HEK293 (cell line): Measurements from ENCODE around the gene OR2G3.

Experiments used
- CTCF ChIA-PET: fragments of 350-600 bp; formaldehyde crosslinking; extraction: SDS; loops from one replicate; lab custom pipeline; 2021; ENCODE audit warnings: antibody characterized with exemption; lab: Yijun Ruan, JAX
- POLR2A ChIA-PET: fragments of 300-600 bp; formaldehyde crosslinking; extraction: SDS; loops from one replicate; lab custom pipeline; 2020; ENCODE audit warnings: antibody characterized with exemption, inconsistent platforms; lab: Yijun Ruan, JAX
- H3K27ac ChIP-seq: fragments of 200-500 bp; sonication (Bioruptor generic); 2 replicates; pipeline ENCODE4 v1.5.1; 2014; ENCODE audit warnings: low read depth, low read length, control low read depth, inconsistent platforms; ENCODE audit errors: extremely low read depth
- H3K36me3 ChIP-seq, 2 experiments: fragments of 200-500 bp in 1 of 2; sonication (Bioruptor generic) in 1 of 2; 1 replicate in 1 of 2; 2 replicates in 1 of 2; pipeline ENCODE4 v1.5.1; 2014 to 2017; ENCODE audit warnings: inconsistent platforms in 2 of 2, low read length in 2 of 2; ENCODE audit not compliant: control insufficient read depth in 2 of 2, insufficient read depth in 1 of 2
- H3K4me1 ChIP-seq: fragments of 200-500 bp; sonication (Bioruptor generic); 2 replicates; pipeline ENCODE4 v1.5.1; 2014; ENCODE audit warnings: mild to moderate bottlenecking, low read length, inconsistent platforms; ENCODE audit not compliant: control insufficient read depth, insufficient read depth
- H3K4me3 ChIP-seq: 2 replicates; pipeline ENCODE4 v1.5.1; 2011; ENCODE audit warnings: low read depth, mild to moderate bottlenecking, control low read depth, low read length, moderate library complexity
- H3K9me3 ChIP-seq: fragments of 200-500 bp; sonication (Bioruptor generic); 2 replicates; pipeline ENCODE4 v1.5.1; 2014; ENCODE audit warnings: low read depth, low read length, inconsistent platforms; ENCODE audit not compliant: control insufficient read depth, insufficient read depth
- BCL11B ChIP-seq: fragments of 450-650 bp; formaldehyde crosslinking; IDR thresholded peaks from 2 replicates; pipeline ENCODE4 v1.5.1; 2016; ENCODE audit warnings: low read depth, missing biosample characterization, missing genetic modification characterization
- KLF7 ChIP-seq: fragments of 450-650 bp; formaldehyde crosslinking; IDR thresholded peaks from 2 replicates; pipeline ENCODE4 v1.5.1; 2016; ENCODE audit warnings: missing biosample characterization, missing genetic modification characterization, borderline replicate concordance
- KLF8 ChIP-seq: fragments of 450-650 bp; formaldehyde crosslinking; IDR thresholded peaks from 2 replicates; pipeline ENCODE4 v1.5.1; 2016; ENCODE audit warnings: missing biosample characterization, missing genetic modification characterization
- ZBTB7A ChIP-seq: fragments of 450-650 bp; formaldehyde crosslinking; IDR thresholded peaks from 2 replicates; pipeline ENCODE4 v1.5.1; 2016; ENCODE audit warnings: low read depth, missing biosample characterization, missing genetic modification characterization
- ZEB2 ChIP-seq: fragments of 450-650 bp; formaldehyde crosslinking; IDR thresholded peaks from 2 replicates; pipeline ENCODE4 v1.5.1; 2016; ENCODE audit warnings: missing biosample characterization, missing genetic modification characterization
- ZNF202 ChIP-seq: fragments of 450-650 bp; formaldehyde crosslinking; IDR thresholded peaks from 2 replicates; pipeline ENCODE4 v1.5.1; 2016; ENCODE audit warnings: missing biosample characterization, missing genetic modification characterization, borderline replicate concordance
- ZNF214 ChIP-seq: fragments of 450-650 bp; formaldehyde crosslinking; IDR thresholded peaks from 2 replicates; pipeline ENCODE4 v1.5.1; 2017; ENCODE audit warnings: missing biosample characterization, mild to moderate bottlenecking, missing genetic modification characterization, borderline replicate concordance
- ZNF239 ChIP-seq: fragments of 450-650 bp; formaldehyde crosslinking; IDR thresholded peaks from 2 replicates; pipeline ENCODE4 v1.5.1; 2016; ENCODE audit warnings: missing biosample characterization, missing genetic modification characterization
- ZNF324 ChIP-seq: fragments of 450-650 bp; formaldehyde crosslinking; IDR thresholded peaks from 2 replicates; pipeline ENCODE4 v1.5.1; 2016; ENCODE audit warnings: missing biosample characterization, missing genetic modification characterization
- ZNF530 ChIP-seq: fragments of 450-650 bp; formaldehyde crosslinking; IDR thresholded peaks from 2 replicates; pipeline ENCODE4 v1.5.1; 2016; ENCODE audit warnings: low read depth, missing biosample characterization, missing genetic modification characterization
- ZNF548 ChIP-seq: fragments of 450-650 bp; formaldehyde crosslinking; IDR thresholded peaks from 2 replicates; pipeline ENCODE4 v1.5.1; 2016; ENCODE audit warnings: missing biosample characterization, missing genetic modification characterization
- ZNF558 ChIP-seq: fragments of 450-650 bp; formaldehyde crosslinking; IDR thresholded peaks from 2 replicates; pipeline ENCODE4 v1.5.1; 2016; ENCODE audit warnings: missing biosample characterization, missing genetic modification characterization
- ZSCAN23 ChIP-seq: fragments of 450-650 bp; formaldehyde crosslinking; IDR thresholded peaks from 2 replicates; pipeline ENCODE4 v1.5.1; 2016; ENCODE audit warnings: missing biosample characterization, missing genetic modification characterization
- TF ChIP-seq, protein P1 (sequence below): fragments of 450-650 bp; formaldehyde crosslinking; IDR thresholded peaks from 2 replicates; pipeline ENCODE4 v1.5.1; 2016; ENCODE audit warnings: missing biosample characterization, missing genetic modification characterization, borderline replicate concordance
- TF ChIP-seq, protein P2 (sequence below): sonication (generic); formaldehyde crosslinking; IDR thresholded peaks from 2 replicates; pipeline ENCODE4 v1.8.1; 2022; ENCODE audit warnings: mild to moderate bottlenecking, moderate library complexity, missing genetic modification reagents
- TF ChIP-seq, protein P3 (sequence below): fragments of 450-650 bp; formaldehyde crosslinking; IDR thresholded peaks from 2 replicates; pipeline ENCODE4 v1.5.1; 2017; ENCODE audit warnings: missing biosample characterization, missing genetic modification characterization
- TF ChIP-seq, protein P4 (sequence below): fragments of 450-650 bp; formaldehyde crosslinking; IDR thresholded peaks from 2 replicates; pipeline ENCODE4 v1.5.1; 2016; ENCODE audit warnings: missing biosample characterization, missing genetic modification characterization

OR2G3 gene

DNA sequence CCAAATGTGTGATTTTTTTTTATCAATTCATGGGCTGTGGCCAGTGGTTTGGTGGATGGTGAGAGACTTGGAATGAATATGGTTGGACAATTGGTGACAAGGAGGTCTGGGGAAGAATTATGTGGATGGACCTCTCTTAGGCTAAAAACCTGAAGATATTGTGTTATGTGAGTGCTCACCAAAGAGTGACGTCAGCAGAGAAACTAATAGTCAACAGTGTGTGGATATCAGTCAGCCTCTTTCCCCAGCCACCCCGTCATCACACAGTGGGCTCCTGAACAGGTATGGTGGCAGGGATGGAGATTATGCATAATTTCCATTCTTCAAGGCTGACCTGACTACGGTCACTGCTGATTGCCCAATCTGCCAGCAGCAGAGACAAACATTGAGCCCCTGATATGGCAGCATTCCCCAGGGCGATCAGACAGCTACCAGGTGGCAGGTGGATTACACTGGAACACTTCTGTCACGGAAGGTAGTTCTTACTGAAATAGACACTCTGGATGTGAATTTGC is 26.4 kb upstream of the OR2G3 start:
- Histone ChIP-seq H3K4me3 (no peak overlapping the region), H3K9me3 (no peaks in the 10 kb centered on the region), H3K4me1 (no peaks in the 10 kb centered on the region), H3K36me3 (no peaks in the 10 kb centered on the region), H3K27ac (no peak overlapping the region)
- ChIA-PET CTCF (no interaction called here), POLR2A (no interaction called here)
- no peak for TF ChIP-seq BCL11B (tag by site-specific recombination)
- TF ChIP-seq ZSCAN23 (tag by site-specific recombination) = no peak
- TF ChIP-seq ZNF548 = no peak
- no peak for TF ChIP-seq KLF7 (tag by site-specific recombination)
- no peak for TF ChIP-seq ZNF202 (tag by site-specific recombination)
- TF ChIP-seq, protein P1, sequence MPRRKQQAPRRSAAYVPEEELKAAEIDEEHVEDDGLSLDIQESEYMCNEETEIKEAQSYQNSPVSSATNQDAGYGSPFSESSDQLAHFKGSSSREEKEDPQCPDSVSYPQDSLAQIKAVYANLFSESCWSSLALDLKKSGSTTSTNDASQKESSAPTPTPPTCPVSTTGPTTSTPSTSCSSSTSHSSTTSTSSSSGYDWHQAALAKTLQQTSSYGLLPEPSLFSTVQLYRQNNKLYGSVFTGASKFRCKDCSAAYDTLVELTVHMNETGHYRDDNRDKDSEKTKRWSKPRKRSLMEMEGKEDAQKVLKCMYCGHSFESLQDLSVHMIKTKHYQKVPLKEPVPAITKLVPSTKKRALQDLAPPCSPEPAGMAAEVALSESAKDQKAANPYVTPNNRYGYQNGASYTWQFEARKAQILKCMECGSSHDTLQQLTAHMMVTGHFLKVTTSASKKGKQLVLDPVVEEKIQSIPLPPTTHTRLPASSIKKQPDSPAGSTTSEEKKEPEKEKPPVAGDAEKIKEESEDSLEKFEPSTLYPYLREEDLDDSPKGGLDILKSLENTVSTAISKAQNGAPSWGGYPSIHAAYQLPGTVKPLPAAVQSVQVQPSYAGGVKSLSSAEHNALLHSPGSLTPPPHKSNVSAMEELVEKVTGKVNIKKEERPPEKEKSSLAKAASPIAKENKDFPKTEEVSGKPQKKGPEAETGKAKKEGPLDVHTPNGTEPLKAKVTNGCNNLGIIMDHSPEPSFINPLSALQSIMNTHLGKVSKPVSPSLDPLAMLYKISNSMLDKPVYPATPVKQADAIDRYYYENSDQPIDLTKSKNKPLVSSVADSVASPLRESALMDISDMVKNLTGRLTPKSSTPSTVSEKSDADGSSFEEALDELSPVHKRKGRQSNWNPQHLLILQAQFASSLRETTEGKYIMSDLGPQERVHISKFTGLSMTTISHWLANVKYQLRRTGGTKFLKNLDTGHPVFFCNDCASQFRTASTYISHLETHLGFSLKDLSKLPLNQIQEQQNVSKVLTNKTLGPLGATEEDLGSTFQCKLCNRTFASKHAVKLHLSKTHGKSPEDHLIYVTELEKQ (tag by site-specific recombination) = no peak
- no peak for TF ChIP-seq ZNF239 (tag by site-specific recombination)

DNA sequence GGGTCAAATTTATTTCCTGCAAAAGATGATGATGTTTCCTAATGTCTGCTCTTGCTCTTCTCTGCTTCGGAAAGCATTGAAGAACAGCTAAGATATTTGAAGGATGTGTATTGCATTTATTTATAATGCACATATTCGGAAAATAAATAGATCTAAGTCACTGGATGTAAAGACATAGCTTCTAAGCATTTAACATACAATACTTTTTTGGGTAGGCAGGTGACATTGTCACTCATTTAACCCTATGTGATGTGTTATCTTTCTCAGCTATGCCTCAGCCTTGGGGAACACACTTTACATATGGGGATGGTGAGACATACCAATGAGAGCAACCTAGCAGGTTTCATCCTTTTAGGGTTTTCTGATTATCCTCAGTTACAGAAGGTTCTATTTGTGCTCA is 17.3 kb upstream of the OR2G3 start, which contains the start of gene OR2G2:
Gene OR2G2 (plus strand): TSS at position 301 of the 400 bp plus-strand sequence. CDS start 0 bp downstream, at position 301.
- ChIA-PET POLR2A (no interaction called here), CTCF (interaction anchor here (0.7 kb wide), 1 partner anchor 153 kb away, joined by 3 read pairs; no protein-coding TSS in a partner anchor)
- H3K27ac ChIP-seq = no peak within 1 kb of the TSS
- no peaks in the 10 kb centered on the region for H3K9me3 ChIP-seq
- no peaks in the 10 kb centered on the region for H3K4me1 ChIP-seq
- no peaks in the 10 kb centered on the region for H3K36me3 ChIP-seq
- TF ChIP-seq ZNF214 = no peak
- TF ChIP-seq, protein P2, sequence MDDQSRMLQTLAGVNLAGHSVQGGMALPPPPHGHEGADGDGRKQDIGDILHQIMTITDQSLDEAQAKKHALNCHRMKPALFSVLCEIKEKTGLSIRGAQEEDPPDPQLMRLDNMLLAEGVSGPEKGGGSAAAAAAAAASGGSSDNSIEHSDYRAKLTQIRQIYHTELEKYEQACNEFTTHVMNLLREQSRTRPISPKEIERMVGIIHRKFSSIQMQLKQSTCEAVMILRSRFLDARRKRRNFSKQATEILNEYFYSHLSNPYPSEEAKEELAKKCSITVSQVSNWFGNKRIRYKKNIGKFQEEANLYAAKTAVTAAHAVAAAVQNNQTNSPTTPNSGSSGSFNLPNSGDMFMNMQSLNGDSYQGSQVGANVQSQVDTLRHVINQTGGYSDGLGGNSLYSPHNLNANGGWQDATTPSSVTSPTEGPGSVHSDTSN (CRISPR knock-in tag) = no peak
- TF ChIP-seq, all 188 proteins: peak for 0
- no peak within 1 kb of the TSS for H3K4me3 ChIP-seq

DNA sequence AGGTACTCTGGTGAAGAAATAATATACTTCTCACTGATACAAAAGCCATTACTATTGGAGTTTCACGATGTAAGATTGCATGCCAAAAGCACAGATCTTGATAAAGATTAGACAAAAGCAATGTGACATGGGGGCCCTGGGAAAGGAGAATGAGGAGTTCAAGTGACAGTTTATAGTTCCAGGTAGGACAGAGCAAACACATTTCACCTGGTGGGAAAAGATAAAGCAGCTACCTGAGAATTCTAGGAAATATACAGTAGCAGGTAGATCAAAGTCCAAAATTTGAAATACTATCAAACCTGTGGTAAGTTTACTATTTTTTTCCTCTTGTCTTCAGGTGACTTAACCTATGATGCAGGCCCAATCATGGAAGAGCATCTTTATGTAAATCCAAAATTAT is 8.0 kb downstream of the OR2G3 start:
- H3K4me3 ChIP-seq = no peak overlapping the region
- no peaks in the 10 kb centered on the region for H3K9me3 ChIP-seq
- POLR2A ChIA-PET = no interaction called here
- TF ChIP-seq ZNF530 (no peak), ZNF324 (tag by site-specific recombination) (no peak), ZNF558 (tag by site-specific recombination) (no peak), ZEB2 (tag by site-specific recombination) (no peak), KLF8 (tag by site-specific recombination) (no peak), ZBTB7A (no peak)
- TF ChIP-seq, protein P3, sequence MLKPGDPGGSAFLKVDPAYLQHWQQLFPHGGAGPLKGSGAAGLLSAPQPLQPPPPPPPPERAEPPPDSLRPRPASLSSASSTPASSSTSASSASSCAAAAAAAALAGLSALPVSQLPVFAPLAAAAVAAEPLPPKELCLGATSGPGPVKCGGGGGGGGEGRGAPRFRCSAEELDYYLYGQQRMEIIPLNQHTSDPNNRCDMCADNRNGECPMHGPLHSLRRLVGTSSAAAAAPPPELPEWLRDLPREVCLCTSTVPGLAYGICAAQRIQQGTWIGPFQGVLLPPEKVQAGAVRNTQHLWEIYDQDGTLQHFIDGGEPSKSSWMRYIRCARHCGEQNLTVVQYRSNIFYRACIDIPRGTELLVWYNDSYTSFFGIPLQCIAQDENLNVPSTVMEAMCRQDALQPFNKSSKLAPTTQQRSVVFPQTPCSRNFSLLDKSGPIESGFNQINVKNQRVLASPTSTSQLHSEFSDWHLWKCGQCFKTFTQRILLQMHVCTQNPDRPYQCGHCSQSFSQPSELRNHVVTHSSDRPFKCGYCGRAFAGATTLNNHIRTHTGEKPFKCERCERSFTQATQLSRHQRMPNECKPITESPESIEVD (tag by site-specific recombination) = no peak
- TF ChIP-seq, protein P4, sequence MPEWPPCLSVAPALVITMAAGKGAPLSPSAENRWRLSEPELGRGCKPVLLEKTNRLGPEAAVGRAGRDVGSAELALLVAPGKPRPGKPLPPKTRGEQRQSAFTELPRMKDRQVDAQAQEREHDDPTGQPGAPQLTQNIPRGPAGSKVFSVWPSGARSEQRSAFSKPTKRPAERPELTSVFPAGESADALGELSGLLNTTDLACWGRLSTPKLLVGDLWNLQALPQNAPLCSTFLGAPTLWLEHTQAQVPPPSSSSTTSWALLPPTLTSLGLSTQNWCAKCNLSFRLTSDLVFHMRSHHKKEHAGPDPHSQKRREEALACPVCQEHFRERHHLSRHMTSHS (tag by site-specific recombination) = no peak
- TF ChIP-seq, all 188 proteins: peak for 0
- Histone ChIP-seq H3K27ac (no peak overlapping the region), H3K4me1 (no peaks in the 10 kb centered on the region), H3K36me3 (no peaks in the 10 kb centered on the region)
- CTCF ChIA-PET = no interaction called here
